Body of pancreas (tissue), 4 donors: ENCODE results near the gene ACP7. TPM values are rescaled to one million over a fixed set of nuclear protein-coding genes. Genes with fewer than 3 reads are reported as not detected.

Source experiments
- ATAC-seq: fragments of 150-250 bp; one replicate; pipeline ENCODE4 v1.9.1; 2016
- DNase-seq, 4 donors: peaks; one replicate each; pipeline ENCODE4 v3.0.0-alpha.2; 2019
- H3K27ac ChIP-seq, 4 donors: fragments of 200-600 bp; sonication (generic); 1 replicate in 3 of 4; 2 replicates in 1 of 4; pipeline versions ENCODE4 v1.5.1 to v1.6.1; 2016 to 2019; ENCODE audit warnings: mild to moderate bottlenecking in 1 of 4, mixed read lengths in 1 of 4, moderate library complexity in 1 of 4
- H3K27me3 ChIP-seq, 2 donors: fragments of 200-600 bp; sonication (generic); one replicate each; pipeline ENCODE4 v1.6.0; 2016; ENCODE audit warnings: mild to moderate bottlenecking in 1 of 2
- H3K36me3 ChIP-seq, 2 donors: fragments of 200-600 bp; sonication (generic); replicated peaks in 1 of 2; 2 replicates each; pipeline ENCODE4 v1.5.1; 2016; ENCODE audit warnings: low read depth in 2 of 2; ENCODE audit not compliant: insufficient read depth in 1 of 2
- H3K4me1 ChIP-seq: fragments of 200-600 bp; sonication (generic); one replicate; pipeline ENCODE4 v1.6.0; 2016
- H3K4me3 ChIP-seq, 2 donors: fragments of 200-600 bp; sonication (generic); 1 replicate in 1 of 2; 2 replicates in 1 of 2; pipeline ENCODE4 v1.5.1; 2016 to 2019
- H3K9me3 ChIP-seq, 3 donors: fragments of 200-600 bp; sonication (generic); 1 replicate in 2 of 3; 2 replicates in 1 of 3; pipeline ENCODE4 v1.5.1; 2016
- CTCF ChIP-seq, 7 experiments: fragments of 450-650 bp in 4 of 7; fragments of 200-600 bp in 3 of 7; sonication (generic) in 3 of 7; IDR thresholded peaks; one replicate each; pipeline ENCODE4 v1.5.1; 2016 to 2019; ENCODE audit warnings: antibody characterized with exemption in 7 of 7
- POLR2A ChIP-seq, 3 donors: fragments of 450-650 bp; IDR thresholded peaks; one replicate each; pipeline ENCODE4 v1.6.1; 2016; ENCODE audit warnings: antibody characterized with exemption in 3 of 3, mild to moderate bottlenecking in 2 of 3
- WGBS, 2 donors: methylation state at CpG; one replicate each; pipeline ENCODE4 v1.1.5; 2017; 5-methylcytosine and 5-hydroxymethylcytosine counted together
- intact Hi-C: fragments of 100-400 bp; cut with DNase I; formaldehyde crosslinking; loops from one replicate; pipeline ENCODE4 v1.15.1; 2023
- total RNA-seq, 2 donors: library from RNA; depleted of rRNA; stranded (reverse); fragments of >200 nt; gene quantifications; one replicate each; pipeline ENCODE4 v1.1.0, GENCODE V29; 2016

The ACP7 gene
- total RNA-seq, 2 donors from 2014 or later, result not detected

- intact Hi-C loops, result no loop called here
These were observed 48.3 kb downstream of the ACP7 start for GRCh38 chr19:39132344-39132969.

GRCh38 chr19:39133431-39134270, 49.5 kb downstream of the ACP7 start:
- H3K9me3 ChIP-seq, result no peaks in the 10 kb centered on the region
- intact Hi-C loops, result no loop called here
- TF ChIP-seq CTCF (IDR thresholded peaks at IDR 0.05) (no peak), POLR2A (IDR thresholded peaks at IDR 0.05) (peak in 1 of 3 donors; percentile 21)
- no peaks in the 10 kb centered on the region for H3K36me3 ChIP-seq
- 23 to 53% methylated on average over 20 to 21 of the region's 23 CpGs for WGBS, 2 donors
- H3K27ac ChIP-seq, result peak overlapping the region in 3 of 4 donors; percentile 58 to 87 (median 80)
- ATAC-seq (peak; percentile 76), DNase-seq (peak; percentile 52 to 71 (median 67))
- no peak overlapping the region for H3K4me3 ChIP-seq
- H3K27me3 ChIP-seq, result no peaks in the 10 kb centered on the region
- H3K4me1 ChIP-seq, result peaks cover 90% of the 10 kb centered on the region

More at GRCh38 chr19:39132344-39132969, 48.3 kb downstream of the ACP7 start:
- Histone ChIP-seq H3K27ac (peak overlapping the region in 3 of 4 donors; percentile 58 to 87 (median 80)), H3K9me3 (no peaks in the 10 kb centered on the region), H3K4me3 (no peak overlapping the region), H3K27me3 (no peaks in the 10 kb centered on the region), H3K4me1 (peaks cover 90% of the 10 kb centered on the region), H3K36me3 (no peaks in the 10 kb centered on the region)
- no peak for TF ChIP-seq POLR2A (IDR thresholded peaks at IDR 0.05)
- no peak for TF ChIP-seq CTCF (IDR thresholded peaks at IDR 0.05)
- 72 to 75% methylated on average over 19 to 20 of the region's 20 CpGs for WGBS, 2 donors
- DNase-seq (no peak), ATAC-seq (no peak)

DNA sequence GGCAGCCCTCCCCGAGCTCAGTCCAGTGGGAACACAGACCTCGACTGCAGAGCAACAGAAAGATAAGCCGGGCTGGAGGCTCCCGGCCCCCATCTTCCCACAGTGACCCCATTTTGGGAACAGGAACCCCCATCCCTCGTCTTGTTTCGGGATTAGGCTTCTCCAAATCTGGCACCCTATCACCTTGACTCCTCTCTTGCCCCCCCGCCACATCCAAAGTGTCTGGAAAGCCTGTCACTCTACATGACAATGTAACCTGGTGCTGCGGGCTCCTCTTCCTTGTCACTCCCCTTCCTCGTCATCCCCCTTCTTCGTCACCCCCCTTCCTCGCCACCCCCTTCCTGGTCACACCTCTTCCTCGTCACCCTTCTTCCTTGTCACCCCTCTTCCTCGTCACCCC, 51.5 kb downstream of the ACP7 start:
- Histone ChIP-seq H3K9me3 (no peaks in the 10 kb centered on the region), H3K4me3 (no peak overlapping the region), H3K36me3 (no peaks in the 10 kb centered on the region), H3K27ac (peak overlapping the region in 2 of 4 donors; percentile 54 to 69), H3K27me3 (no peaks in the 10 kb centered on the region), H3K4me1 (peaks cover 95% of the 10 kb centered on the region)
- intact Hi-C loops, result no loop called here
- WGBS, 2 donors, result 78 to 92% methylated on average over 11 to 13 of the region's 13 CpGs
- no peak for TF ChIP-seq CTCF (IDR thresholded peaks at IDR 0.05)
- TF ChIP-seq POLR2A (IDR thresholded peaks at IDR 0.05), result no peak
- DNase-seq (no peak), ATAC-seq (no peak)

GRCh38 chr19:39136225-39136940, 52.2 kb downstream of the ACP7 start:
- H3K4me1 ChIP-seq, result peaks cover 92% of the 10 kb centered on the region
- no peak overlapping the region for H3K4me3 ChIP-seq
- peak overlapping the region in 3 of 4 donors; percentile 21 to 69 (median 54) for H3K27ac ChIP-seq
- H3K36me3 ChIP-seq, result no peaks in the 10 kb centered on the region
- 69 to 77% methylated on average over 11 to 12 of the region's 12 CpGs for WGBS, 2 donors
- ATAC-seq (no peak), DNase-seq (no peak)
- no peaks in the 10 kb centered on the region for H3K9me3 ChIP-seq
- TF ChIP-seq POLR2A (IDR thresholded peaks at IDR 0.05), result no peak
- no peak for TF ChIP-seq CTCF (IDR thresholded peaks at IDR 0.05)
- no peaks in the 10 kb centered on the region for H3K27me3 ChIP-seq
- intact Hi-C loops, result no loop called here
